Fibroblast of skin of left quadriceps (primary cell): Measurements from ENCODE around the gene DLG5.

Experiments used
- DNase-seq, 2 experiments: peaks; one replicate each; pipeline ENCODE4 v3.0.0-alpha.2; 2013; ENCODE audit warnings: low read depth in 2 of 2

The DLG5 gene

GRCh38 chr10:77892021-77892739 is 34.4 kb downstream of the DLG5 start:
- DNase-seq, result no peak

- no peak for DNase-seq
Measured at GRCh38 chr10:77890097-77890496, 36.5 kb downstream of the DLG5 start.

GRCh38 chr10:77889277-77889903 is 37.2 kb downstream of the DLG5 start:
- DNase-seq, result no peak

GRCh38 chr10:77888356-77888703 is 38.2 kb downstream of the DLG5 start:
- no peak for DNase-seq

GRCh38 chr10:77887631-77888355 is 38.8 kb downstream of the DLG5 start:
- DNase-seq, result no peak

- no peak for DNase-seq
Measured at GRCh38 chr10:77886795-77887355, 39.7 kb downstream of the DLG5 start.

- no peak for DNase-seq
Measured at GRCh38 chr10:77884181-77884580, 42.4 kb downstream of the DLG5 start.

GRCh38 chr10:77881636-77882035 is 44.9 kb downstream of the DLG5 start:
- DNase-seq, result no peak

- DNase-seq, result no peak
Measured at GRCh38 chr10:77881222-77881621, 45.3 kb downstream of the DLG5 start.

- DNase-seq, result no peak
Measured at GRCh38 chr10:77879710-77880109, 46.8 kb downstream of the DLG5 start.

GRCh38 chr10:77879065-77879464 is 47.5 kb downstream of the DLG5 start:
- no peak for DNase-seq

GRCh38 chr10:77877441-77878344 is 48.9 kb downstream of the DLG5 start:
- DNase-seq, result no peak

- no peak for DNase-seq
Measured at GRCh38 chr10:77875730-77876129, 50.8 kb downstream of the DLG5 start.

- DNase-seq, result no peak
Measured at GRCh38 chr10:77874872-77875271, 51.7 kb downstream of the DLG5 start.

- DNase-seq, result no peak
Measured at GRCh38 chr10:77873536-77874380, 52.8 kb downstream of the DLG5 start.

- DNase-seq, result no peak
Measured at GRCh38 chr10:77872947-77873535, 53.5 kb downstream of the DLG5 start.

- no peak for DNase-seq
Measured at GRCh38 chr10:77872151-77872946, 54.2 kb downstream of the DLG5 start.

- DNase-seq, result no peak
Measured at GRCh38 chr10:77869626-77870420, 56.7 kb downstream of the DLG5 start.

- DNase-seq, result no peak
Measured at GRCh38 chr10:77868523-77868922, 58.0 kb downstream of the DLG5 start.
